Measurements from ENCODE around the gene RGS7. TPM values are rescaled to one million over a fixed set of nuclear protein-coding genes. Genes with fewer than 3 reads are reported as not detected.

RGS7 gene
- total RNA-seq, 1 experiment from 2014 or later: 1.5 TPM

DNA sequence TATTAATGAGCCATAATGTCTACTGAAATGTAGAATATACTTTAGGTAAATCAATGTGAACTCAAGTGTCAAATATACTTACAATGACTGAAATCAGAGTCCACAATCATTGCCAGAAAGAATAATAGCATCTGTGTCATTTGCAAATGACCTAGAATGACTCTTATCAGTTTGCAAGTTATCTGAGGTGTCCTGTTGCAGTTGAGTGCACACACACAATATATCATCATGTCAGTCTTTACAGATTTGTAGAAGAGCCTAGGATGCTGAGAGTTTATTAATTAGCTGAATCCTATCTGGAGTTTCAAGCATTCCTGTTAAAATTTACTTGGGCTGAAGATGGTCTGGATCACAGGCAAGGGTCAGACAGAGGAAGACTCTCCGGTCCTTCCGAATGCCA lies 421.1 kb downstream of the RGS7 start:
- WGBS (ENCODE audit: extremely low coverage, insufficient read length, low lambda C conversion rate): no CpG with 5 or more reads among the region's 2 CpGs
- TF ChIP-seq, protein P1, sequence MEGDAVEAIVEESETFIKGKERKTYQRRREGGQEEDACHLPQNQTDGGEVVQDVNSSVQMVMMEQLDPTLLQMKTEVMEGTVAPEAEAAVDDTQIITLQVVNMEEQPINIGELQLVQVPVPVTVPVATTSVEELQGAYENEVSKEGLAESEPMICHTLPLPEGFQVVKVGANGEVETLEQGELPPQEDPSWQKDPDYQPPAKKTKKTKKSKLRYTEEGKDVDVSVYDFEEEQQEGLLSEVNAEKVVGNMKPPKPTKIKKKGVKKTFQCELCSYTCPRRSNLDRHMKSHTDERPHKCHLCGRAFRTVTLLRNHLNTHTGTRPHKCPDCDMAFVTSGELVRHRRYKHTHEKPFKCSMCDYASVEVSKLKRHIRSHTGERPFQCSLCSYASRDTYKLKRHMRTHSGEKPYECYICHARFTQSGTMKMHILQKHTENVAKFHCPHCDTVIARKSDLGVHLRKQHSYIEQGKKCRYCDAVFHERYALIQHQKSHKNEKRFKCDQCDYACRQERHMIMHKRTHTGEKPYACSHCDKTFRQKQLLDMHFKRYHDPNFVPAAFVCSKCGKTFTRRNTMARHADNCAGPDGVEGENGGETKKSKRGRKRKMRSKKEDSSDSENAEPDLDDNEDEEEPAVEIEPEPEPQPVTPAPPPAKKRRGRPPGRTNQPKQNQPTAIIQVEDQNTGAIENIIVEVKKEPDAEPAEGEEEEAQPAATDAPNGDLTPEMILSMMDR (conservative IDR thresholded peaks at IDR 0.05): no peak
- Histone ChIP-seq H4K5ac (ENCODE audit: insufficient read length, low read depth, low read length) (no peak overlapping the region), H2BK15ac (ENCODE audit: low read depth, low read length) (no peak overlapping the region), H3K4me1 (ENCODE audit: insufficient read depth, low read length) (no peaks in the 10 kb centered on the region), H2AFZ (ENCODE audit: low read length) (no peak overlapping the region), H3K79me2 (ENCODE audit: insufficient read depth, low read length) (no peaks in the 10 kb centered on the region), H3K27ac (ENCODE audit: insufficient read length, low read depth, low read length) (no peak overlapping the region), H2BK120ac (ENCODE audit: low read depth, low read length, poor library complexity, severe bottlenecking) (no peak overlapping the region), H3K9me3 (ENCODE audit: control insufficient read depth, low read depth, low read length) (peaks cover 5% of the 10 kb centered on the region), H3K27me3 (ENCODE audit: insufficient read depth, low read length) (no peaks in the 10 kb centered on the region), H2BK5ac (ENCODE audit: insufficient read length, low read length) (no peak overlapping the region), H3K14ac (ENCODE audit: insufficient read depth, low read length) (no peak overlapping the region), H3K4ac (ENCODE audit: low read depth, low read length) (no peak overlapping the region), H2BK12ac (ENCODE audit: insufficient read length, low read depth, low read length) (no peak overlapping the region), H3T11ph (ENCODE audit: low read length) (no peak overlapping the region), H3K9ac (ENCODE audit: extremely low read depth, insufficient read length, low read length) (no peak overlapping the region), H4K20me1 (ENCODE audit: control insufficient read depth, insufficient read depth, insufficient read length) (no peaks in the 10 kb centered on the region), H4K91ac (ENCODE audit: insufficient read length, low read depth, low read length) (no peak overlapping the region), H3K23ac (ENCODE audit: insufficient read length, low read depth, low read length) (no peak overlapping the region), H3K79me1 (ENCODE audit: insufficient read depth, low read depth, low read length, poor library complexity, severe bottlenecking) (no peaks in the 10 kb centered on the region), H3K4me2 (ENCODE audit: insufficient read depth, insufficient read length, low read length) (no peak overlapping the region), H3K18ac (ENCODE audit: insufficient read length, low read depth, low read length) (no peak overlapping the region), H2AK5ac (ENCODE audit: insufficient read length, low read length) (no peak overlapping the region), H3K56ac (ENCODE audit: insufficient read length, low read depth, low read length) (no peak overlapping the region), H4K8ac (replicated peaks; ENCODE audit: insufficient read length, low read depth, low read length) (no peak overlapping the region), H2BK20ac (ENCODE audit: low read depth, low read length, poor library complexity, severe bottlenecking) (no peak overlapping the region), H3K23me2 (ENCODE audit: insufficient read length, low read depth, low read length, poor library complexity, severe bottlenecking) (no peaks in the 10 kb centered on the region)
- no peak overlapping the region for H3K4me3 Mint-ChIP-seq
- no peaks in the 10 kb centered on the region for H3K27me3 Mint-ChIP-seq (ENCODE audit: low read depth)
- peaks cover 12 to 23% (median 22%) of the 10 kb centered on the region in 3 experiments for H3K36me3 Mint-ChIP-seq (ENCODE audit: insufficient read depth in 1 of 3, low read depth in 3 of 3)
- DNase-seq: no peak
- H3K4me1 Mint-ChIP-seq: no peaks in the 10 kb centered on the region
- peaks cover 29% of the 10 kb centered on the region in 2 experiments for H3K9me3 Mint-ChIP-seq
- no peak overlapping the region for H3K27ac Mint-ChIP-seq
